ENCODE measurements around the gene TMEM63A.
A peak's percentile ranks its signal among the peaks of the same experiment; 100 is the strongest.

TMEM63A gene

DNA sequence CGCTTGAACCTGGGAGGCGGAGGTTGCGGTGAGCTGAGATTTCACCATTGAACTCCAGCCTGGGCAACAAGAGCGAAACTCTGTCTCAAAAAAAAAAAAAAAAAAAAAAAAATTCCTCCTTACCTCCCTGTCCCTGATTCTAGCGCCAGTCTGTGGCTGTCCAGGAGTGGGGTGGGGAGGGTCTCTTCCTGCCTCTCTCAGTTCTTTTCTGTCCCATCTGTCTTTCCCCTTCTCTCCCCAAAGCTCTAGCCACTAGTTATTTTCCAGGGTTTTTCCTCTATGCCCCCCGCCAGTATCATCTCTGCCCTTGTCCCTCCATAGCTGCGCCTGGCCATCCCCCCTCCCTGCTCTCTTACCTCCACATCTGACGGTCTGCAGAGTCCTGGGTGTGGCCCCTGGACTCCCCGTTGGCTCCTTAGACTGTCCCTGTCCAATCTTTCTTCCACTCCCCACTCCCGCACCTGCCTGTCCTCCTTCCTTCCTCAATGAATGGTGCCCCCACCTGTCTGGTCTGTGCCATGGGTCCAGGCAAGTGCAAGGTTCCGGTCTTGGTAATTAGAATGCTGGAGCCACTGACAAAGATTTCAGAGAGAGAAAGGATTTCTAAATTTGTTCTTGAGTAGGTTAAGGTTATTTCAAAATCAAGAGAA lies 1.6 kb upstream of the TMEM63A start:
- no peak for DNase-seq

GRCh38 chr1:225882694-225883615 lies 775 bp upstream of the TMEM63A start:
- peak; percentile 77 for DNase-seq

DNA sequence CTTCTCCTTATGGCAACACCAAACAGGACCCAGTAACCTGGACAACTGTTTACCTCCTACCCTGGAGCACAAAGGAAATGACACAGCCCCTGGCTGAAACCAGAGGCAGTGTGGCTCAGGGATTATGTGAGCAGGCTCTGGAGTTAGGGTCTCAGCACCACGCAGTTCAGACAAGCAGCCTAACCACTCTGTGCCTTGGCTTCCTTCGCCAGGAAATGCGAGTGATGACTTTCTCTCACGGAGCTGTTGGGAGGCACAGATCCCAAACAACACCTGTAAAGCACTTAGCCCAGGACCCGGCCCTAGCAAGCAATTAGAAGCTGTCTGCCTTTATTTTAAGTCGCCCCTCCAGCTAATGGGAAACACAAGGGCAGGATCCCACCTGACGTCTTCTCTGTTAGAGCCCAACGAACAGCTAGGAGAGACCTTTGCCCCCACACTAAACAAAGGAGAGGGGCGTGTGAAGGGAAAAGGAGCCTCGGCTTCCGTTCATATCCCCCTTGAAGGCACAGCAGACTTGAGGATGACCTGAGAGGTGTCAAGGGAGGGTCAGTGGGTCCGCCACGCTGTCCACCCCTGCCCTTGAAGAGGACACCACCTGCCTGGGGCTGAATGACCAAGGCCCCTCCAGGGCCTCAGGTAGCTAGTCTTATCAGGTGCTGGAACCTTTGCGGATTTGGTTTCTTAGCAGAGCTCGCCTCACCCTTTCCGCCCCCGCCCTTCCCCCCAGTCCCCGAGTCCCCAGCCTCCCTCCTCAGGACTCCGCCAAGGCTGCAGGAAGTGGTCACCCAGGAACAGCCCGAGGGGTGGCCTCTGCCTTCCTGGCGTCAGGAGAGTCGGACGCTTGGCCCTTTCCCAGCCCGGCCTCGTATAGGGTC lies 860 bp downstream of the TMEM63A start:
- peak; percentile 80 for DNase-seq

DNA sequence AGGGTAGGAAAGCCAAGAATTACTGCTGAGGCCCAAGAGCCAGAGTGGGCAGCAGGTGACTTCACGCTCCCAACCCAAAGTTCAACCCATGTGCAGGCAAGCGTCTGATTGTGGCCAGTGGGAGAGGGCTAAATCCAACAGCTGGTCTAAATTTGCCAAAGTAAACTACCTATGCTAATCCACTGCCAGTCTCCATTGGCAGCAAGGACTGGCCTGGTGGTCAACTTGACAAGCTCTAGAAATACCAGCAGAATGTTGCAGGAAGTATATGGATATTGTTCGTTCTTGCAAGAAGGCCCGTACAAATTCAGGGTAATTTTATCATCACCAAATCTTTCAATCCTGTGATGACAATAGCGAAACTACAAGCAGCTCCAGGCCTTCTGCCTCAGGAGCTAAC lies 1.5 kb downstream of the TMEM63A start:
- DNase-seq, result no peak

- no peak for DNase-seq
Observed at GRCh38 chr1:225880222-225880588, 2.0 kb downstream of the TMEM63A start.

DNA sequence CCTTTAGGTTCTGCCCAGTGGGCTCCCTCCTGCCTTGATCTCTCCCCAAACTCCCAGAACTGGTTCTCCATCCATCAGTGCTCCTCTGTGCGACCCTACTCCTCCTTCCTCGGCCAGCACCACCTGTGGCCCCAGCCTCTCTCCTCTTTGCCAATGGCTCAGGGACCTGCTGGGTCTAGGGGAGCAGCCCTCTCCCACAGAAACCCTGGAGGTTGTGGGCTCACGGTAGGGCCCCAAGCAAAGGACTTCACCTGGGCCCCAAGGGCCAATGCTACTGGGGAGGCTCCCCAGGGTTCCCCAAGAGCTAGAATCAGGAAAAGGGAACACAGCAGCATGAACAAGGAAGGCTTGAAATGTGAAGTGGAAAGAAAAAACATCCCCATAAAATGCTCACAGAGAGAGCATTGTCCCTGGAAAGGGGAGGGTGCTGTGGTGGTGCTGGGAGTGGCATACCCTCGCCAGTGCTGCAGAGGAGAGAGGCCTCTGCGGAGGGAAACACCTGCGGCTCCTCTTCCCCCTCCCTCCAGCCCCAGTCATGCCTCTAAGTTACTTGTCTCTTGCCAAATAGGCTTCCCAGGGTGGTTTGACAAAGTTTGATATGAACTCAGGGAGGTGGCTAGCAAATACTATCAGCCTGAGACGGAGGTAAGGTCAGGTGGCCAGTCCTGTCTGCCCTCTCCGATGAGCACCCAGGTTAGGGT lies 2.5 kb downstream of the TMEM63A start:
- DNase-seq, result no peak

DNA sequence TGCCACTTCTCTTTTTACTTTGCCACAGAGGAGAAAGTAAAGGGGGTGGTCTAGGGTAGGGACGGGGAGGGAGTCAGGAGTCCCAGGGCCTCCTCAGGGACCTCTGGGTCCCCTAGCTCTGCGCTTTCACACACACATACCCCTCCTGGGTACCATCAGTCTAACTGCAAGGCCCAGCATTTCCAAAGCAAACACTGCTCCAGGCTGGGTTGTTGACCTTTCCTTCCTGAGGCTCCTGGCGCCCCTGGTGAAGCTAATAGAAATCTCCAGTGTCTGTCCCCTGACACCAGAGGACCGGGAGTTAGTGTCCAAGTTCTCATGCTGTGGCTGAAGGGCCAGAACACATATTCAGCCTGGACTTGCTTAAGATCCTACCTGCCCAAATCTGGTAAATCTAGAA lies 3.9 kb downstream of the TMEM63A start:
- no peak for DNase-seq

- DNase-seq, result peak; percentile 73
Observed at GRCh38 chr1:225877580-225877979, 4.6 kb downstream of the TMEM63A start.

GRCh38 chr1:225876900-225877510 lies 5.2 kb downstream of the TMEM63A start:
- DNase-seq, result no peak

DNA sequence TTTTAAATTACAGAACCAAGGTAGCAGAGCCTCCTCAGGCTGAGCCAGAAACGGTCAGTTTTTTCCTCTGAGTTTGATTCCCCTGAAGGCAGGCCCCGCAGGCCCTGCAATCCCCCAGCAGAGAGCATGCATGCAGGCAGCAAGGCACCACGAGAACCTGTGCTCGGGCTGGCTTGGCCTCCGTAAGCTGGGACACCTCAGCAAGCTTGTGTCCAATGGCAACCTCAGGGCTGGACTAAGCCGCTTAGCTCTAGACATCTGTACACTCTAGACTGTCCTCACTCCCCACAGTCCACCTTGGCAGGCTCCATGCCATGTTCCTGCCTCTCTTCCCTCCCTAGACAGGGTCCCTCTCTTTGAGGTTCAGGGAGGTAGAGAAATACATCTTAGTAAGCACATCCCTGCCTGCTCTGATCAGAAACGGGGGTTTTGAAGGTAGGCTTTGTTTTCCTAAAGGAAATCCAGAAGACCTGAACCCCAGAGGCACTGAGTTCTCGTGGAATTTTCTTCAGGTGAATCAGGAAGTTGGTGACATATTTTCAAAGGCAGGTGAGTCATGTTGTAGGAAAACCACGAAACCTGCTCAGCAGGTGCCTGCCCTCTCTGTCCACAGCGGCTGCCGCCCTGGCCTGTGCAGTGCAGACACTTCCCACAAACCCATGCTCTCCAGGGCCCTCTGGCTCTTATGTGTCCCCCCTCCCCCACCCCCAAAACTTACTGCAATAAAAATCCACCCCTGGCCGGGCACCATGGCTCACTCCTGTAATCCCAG lies 7.0 kb downstream of the TMEM63A start:
- DNase-seq, result no peak

DNA sequence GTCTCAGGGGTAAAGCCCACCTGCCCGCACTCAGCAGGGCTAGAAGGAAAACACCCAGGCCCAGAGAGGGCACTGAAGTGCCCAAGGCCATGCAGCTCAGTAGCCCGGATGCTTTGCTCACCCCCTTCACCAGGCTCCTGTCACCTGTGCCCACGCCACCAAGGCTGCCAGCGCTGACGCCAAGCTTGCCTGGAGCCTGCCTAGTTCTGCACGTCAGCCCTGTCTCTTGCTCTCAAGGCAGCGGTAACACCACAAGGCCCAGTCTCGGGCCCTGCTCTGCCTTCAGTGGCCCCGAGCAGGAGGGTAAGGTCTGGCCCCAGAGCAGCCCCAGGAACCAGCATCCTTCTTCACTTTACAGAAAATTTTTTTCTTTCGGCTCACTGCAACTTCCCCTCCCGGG lies 7.7 kb downstream of the TMEM63A start:
- no peak for DNase-seq

- no peak for DNase-seq
Observed at GRCh38 chr1:225873281-225873850, 8.8 kb downstream of the TMEM63A start.

DNA sequence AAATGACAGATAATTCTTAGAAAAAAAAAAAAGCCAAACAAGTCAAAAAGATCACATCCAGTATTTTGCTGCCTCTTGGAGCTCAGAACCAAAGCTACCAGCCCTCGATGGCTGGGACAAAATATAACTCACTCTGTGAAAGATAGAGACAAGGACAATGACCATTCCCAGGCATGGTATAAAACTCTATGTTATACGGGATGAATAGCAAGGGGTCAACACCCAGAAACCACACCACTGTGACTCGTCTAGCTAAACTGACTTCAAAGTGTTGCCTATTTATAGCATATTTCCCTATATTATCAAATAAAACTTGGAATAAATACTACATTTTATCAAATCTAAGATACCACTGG lies 10.1 kb downstream of the TMEM63A start:
- no peak for DNase-seq

DNA sequence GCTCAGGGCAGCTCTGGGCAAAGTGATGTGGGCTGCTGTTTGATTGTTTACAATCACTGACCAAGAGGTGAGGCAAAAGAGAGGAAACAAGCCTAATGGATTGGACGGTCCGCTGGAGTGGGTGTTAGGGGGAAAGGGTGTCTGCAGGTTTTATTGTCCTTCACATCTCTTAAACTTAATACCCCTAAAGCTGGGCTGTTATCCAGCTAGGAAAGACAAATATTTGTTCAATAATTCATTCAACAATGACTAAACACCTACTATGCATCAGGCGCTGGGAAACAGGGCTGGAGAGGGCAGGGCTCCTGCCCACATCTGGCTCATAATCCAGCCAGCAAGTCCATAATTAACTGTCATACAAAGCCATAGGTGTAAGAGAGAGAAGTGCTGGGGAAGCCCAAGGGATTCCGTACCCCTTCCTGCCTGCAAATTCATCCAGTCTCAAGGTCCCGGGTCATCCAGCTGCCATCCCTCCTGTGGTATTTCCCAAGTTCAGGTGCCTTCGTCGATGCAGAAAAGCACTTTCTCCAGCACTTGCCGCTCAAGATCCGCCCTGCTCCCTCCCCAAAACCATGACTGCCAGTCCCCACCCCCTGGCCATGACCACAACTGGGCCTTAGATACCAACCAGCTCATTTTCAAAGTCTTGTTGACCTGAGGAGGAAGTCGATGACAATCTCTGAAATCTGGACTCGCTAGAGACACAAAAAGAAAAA lies 10.7 kb downstream of the TMEM63A start:
- DNase-seq, result no peak

DNA sequence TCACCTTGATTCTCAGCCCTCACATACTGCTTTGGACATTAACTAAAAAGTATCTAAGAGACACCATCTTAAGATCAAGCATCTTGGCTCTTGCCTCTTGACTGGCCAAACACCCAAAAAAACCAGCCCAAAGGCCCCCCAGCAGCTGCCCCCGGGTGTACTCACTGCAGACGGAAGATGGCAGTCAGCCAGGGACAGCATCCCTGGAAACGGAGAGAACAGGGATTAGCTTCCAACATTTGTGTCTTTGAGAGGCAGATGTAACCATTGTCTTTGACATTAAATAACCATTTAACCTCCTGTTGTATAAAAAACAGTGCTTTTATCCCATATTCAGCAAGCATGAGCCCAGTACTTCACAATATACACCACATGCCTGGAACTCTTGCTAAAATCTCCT lies 11.3 kb downstream of the TMEM63A start:
- DNase-seq, result no peak

- no peak for DNase-seq
Observed at GRCh38 chr1:225868631-225869330, 13.4 kb downstream of the TMEM63A start.

DNA sequence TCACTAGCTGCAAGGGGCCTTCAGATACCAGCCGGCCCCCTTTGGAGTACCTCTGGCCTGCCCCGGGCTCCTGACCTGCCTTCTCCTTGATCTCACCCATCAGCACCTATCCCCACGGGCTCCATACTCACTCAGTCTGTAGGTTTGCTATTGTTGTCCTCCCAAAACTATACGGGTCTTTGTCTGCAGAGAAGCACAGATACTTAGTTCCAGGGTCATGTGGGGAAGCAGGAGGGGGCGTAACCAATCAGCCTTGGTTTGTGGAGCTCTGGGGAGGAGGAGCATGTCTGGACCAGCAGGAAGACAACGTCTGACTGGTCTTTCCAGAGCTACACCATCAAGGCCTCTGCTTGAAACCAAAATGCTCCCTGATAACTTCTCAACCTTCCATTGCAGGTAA lies 15.2 kb downstream of the TMEM63A start:
- no peak for DNase-seq

GRCh38 chr1:225866061-225866837 lies 15.9 kb downstream of the TMEM63A start:
- peak; percentile 88 for DNase-seq

DNA sequence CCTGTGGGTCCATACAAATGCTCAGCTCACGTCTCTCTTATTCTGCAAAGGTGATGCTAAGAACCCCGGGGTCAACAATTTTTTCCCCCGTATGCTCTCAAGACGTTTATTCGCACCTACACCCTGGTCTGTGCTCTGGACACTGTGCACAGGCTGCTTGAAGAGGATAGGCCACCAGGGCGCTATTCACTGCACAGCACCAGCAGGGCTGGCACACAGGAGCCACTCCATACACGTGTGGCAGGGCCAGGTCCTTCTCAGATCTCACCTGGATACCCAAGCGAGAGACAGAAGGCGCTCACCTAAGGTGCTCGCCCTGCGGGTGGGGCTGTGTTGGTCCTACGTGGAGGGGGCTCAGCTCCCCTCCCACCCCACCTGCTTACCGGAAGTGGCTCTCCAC lies 16.7 kb downstream of the TMEM63A start:
- no peak for DNase-seq

Data from activated effector memory CD4-positive, alpha-beta T cell treated with anti-CD3 and anti-CD28 coated beads, Interleukin-2, amount 50 U/mL, for 16 hours (primary cell).